ENCODE results near the gene LDLRAD4.

LDLRAD4 gene

GRCh38 chr18:13309031-13309747 lies 90.6 kb downstream of the LDLRAD4 start:
- no peak for DNase-seq (ENCODE audit: low spot score)

GRCh38 chr18:13309748-13310670 lies 91.4 kb downstream of the LDLRAD4 start:
- DNase-seq (ENCODE audit: low spot score), result no peak

GRCh38 chr18:13311193-13311592 lies 92.6 kb downstream of the LDLRAD4 start:
- no peak for DNase-seq (ENCODE audit: low spot score)

GRCh38 chr18:13312515-13312914 lies 94.0 kb downstream of the LDLRAD4 start:
- DNase-seq (ENCODE audit: low spot score), result no peak

- no peak for DNase-seq (ENCODE audit: low spot score)
Observed at GRCh38 chr18:13313006-13313686, 94.6 kb downstream of the LDLRAD4 start.

GRCh38 chr18:13315000-13315399 lies 96.4 kb downstream of the LDLRAD4 start:
- no peak for DNase-seq (ENCODE audit: low spot score)

- no peak for DNase-seq (ENCODE audit: low spot score)
Observed at GRCh38 chr18:13316063-13316462, 97.5 kb downstream of the LDLRAD4 start.

- no peak for DNase-seq (ENCODE audit: low spot score)
Observed at GRCh38 chr18:13317801-13318200, 99.2 kb downstream of the LDLRAD4 start.

GRCh38 chr18:13318731-13319501 lies 100.4 kb downstream of the LDLRAD4 start:
- DNase-seq (ENCODE audit: low spot score), result no peak

GRCh38 chr18:13319629-13320028 lies 101.1 kb downstream of the LDLRAD4 start:
- no peak for DNase-seq (ENCODE audit: low spot score)

- DNase-seq (ENCODE audit: low spot score), result no peak
Observed at GRCh38 chr18:13320096-13320495, 101.5 kb downstream of the LDLRAD4 start.

GRCh38 chr18:13320891-13321425 lies 102.4 kb downstream of the LDLRAD4 start:
- DNase-seq (ENCODE audit: low spot score), result no peak

GRCh38 chr18:13321923-13322322 lies 103.4 kb downstream of the LDLRAD4 start:
- no peak for DNase-seq (ENCODE audit: low spot score)

GRCh38 chr18:13323186-13323585 lies 104.6 kb downstream of the LDLRAD4 start:
- DNase-seq (ENCODE audit: low spot score), result no peak

- no peak for DNase-seq (ENCODE audit: low spot score)
Observed at GRCh38 chr18:13324880-13325279, 106.3 kb downstream of the LDLRAD4 start.

- no peak for DNase-seq (ENCODE audit: low spot score)
Observed at GRCh38 chr18:13328213-13328612, 109.7 kb downstream of the LDLRAD4 start.

GRCh38 chr18:13330996-13331395 lies 112.4 kb downstream of the LDLRAD4 start:
- DNase-seq (ENCODE audit: low spot score), result no peak

- no peak for DNase-seq (ENCODE audit: low spot score)
Observed at GRCh38 chr18:13331846-13332245, 113.3 kb downstream of the LDLRAD4 start.

GRCh38 chr18:13332874-13333273 lies 114.3 kb downstream of the LDLRAD4 start:
- no peak for DNase-seq (ENCODE audit: low spot score)

GRCh38 chr18:13335903-13336302 lies 117.3 kb downstream of the LDLRAD4 start:
- DNase-seq (ENCODE audit: low spot score), result no peak

GRCh38 chr18:13336841-13337240 lies 118.3 kb downstream of the LDLRAD4 start:
- no peak for DNase-seq (ENCODE audit: low spot score)

- DNase-seq (ENCODE audit: low spot score), result no peak
Observed at GRCh38 chr18:13337369-13337768, 118.8 kb downstream of the LDLRAD4 start.
